OCI-LY3 (cell line): ENCODE results near the gene IGDCC3.

ENCODE experiments used
- CTCF ChIP-seq: fragments of 200-600, 300-600 bp; sonication (generic); IDR thresholded peaks from 2 replicates; pipeline ENCODE4 v1.5.1; 2014; ENCODE audit warnings: antibody characterized with exemption, low read length, low read depth
- EZH2phosphoT487 ChIP-seq: fragments of 200-600 bp; shearing (Covaris generic); IDR thresholded peaks from 2 replicates; pipeline ENCODE4 v1.6.1; 2018; ENCODE audit warnings: antibody characterized with exemption, mixed run types, low read depth

- TF ChIP-seq CTCF (no peak), EZH2phosphoT487 (no peak)
These were observed 33.2 kb upstream of the IGDCC3 start for GRCh38 chr15:65410972-65411371.
